Measurements from ENCODE around the gene P4HB. TPM values are rescaled to one million over a fixed set of nuclear protein-coding genes. Genes with fewer than 3 reads are reported as not detected.

Gene P4HB
- total RNA-seq, 1 donor from 2014 or later, result 203 TPM

DNA sequence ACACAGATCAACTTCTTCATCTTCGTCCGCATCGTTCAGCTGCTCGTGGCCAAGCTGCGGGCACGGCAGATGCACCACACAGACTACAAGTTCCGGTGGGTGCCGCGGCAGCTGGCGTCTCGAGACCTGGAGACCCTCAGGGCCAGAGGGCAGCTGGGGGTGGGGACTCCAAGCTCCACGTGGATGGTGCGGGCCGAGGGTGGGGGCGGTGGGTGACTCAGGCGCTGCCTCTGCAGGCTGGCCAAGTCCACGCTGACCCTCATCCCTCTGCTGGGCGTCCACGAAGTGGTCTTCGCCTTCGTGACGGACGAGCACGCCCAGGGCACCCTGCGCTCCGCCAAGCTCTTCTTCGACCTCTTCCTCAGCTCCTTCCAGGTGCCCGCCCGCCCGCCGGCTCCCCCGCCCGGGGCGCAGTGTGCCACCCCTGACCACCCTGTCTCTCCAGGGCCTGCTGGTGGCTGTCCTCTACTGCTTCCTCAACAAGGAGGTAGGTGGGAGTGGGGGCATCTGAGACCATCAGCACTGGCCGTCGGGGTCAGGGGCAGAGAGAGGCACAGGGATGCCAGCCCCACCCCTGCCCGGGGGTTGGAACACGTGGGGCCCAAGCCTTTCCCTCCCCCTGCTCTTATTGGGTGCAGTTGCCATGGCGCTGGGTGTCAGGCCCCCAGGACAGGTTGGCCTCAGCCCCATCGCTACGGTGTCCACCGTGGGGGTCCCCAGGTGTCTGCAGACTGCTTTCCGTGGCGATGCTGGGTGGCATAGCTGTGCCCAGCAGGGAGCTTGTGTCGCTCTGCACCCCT lies 47.6 kb downstream of the P4HB start:
- Mint-ChIP-seq H3K27me3 (ENCODE audit: insufficient read depth, low read depth) (peaks cover 13% of the 10 kb centered on the region), H3K4me1 (peaks cover 3% of the 10 kb centered on the region), H3K27ac (no peak overlapping the region), H3K4me3 (no peak overlapping the region), H3K36me3 (no peaks in the 10 kb centered on the region), H3K9me3 (no peaks in the 10 kb centered on the region)
- Histone ChIP-seq H3K4me1 (no peaks in the 10 kb centered on the region), H3K9me3 (ENCODE audit: low read depth) (no peaks in the 10 kb centered on the region), H3K27ac (no peak overlapping the region), H3K9ac (no peak overlapping the region), H3K27me3 (peaks cover 24% of the 10 kb centered on the region), H4K20me1 (ENCODE audit: low read depth) (no peaks in the 10 kb centered on the region), H3K36me3 (no peaks in the 10 kb centered on the region), H2AFZ (replicated peaks) (no peak overlapping the region), H3K79me2 (ENCODE audit: low read depth) (no peaks in the 10 kb centered on the region), H3K4me3 (no peak overlapping the region), H3K4me2 (no peak overlapping the region), H3F3A (ENCODE audit: low read depth) (peaks cover 4% of the 10 kb centered on the region)
- TF ChIP-seq, protein P1, sequence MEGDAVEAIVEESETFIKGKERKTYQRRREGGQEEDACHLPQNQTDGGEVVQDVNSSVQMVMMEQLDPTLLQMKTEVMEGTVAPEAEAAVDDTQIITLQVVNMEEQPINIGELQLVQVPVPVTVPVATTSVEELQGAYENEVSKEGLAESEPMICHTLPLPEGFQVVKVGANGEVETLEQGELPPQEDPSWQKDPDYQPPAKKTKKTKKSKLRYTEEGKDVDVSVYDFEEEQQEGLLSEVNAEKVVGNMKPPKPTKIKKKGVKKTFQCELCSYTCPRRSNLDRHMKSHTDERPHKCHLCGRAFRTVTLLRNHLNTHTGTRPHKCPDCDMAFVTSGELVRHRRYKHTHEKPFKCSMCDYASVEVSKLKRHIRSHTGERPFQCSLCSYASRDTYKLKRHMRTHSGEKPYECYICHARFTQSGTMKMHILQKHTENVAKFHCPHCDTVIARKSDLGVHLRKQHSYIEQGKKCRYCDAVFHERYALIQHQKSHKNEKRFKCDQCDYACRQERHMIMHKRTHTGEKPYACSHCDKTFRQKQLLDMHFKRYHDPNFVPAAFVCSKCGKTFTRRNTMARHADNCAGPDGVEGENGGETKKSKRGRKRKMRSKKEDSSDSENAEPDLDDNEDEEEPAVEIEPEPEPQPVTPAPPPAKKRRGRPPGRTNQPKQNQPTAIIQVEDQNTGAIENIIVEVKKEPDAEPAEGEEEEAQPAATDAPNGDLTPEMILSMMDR (IDR thresholded peaks at IDR 0.05), result no peak
- TF ChIP-seq EZH2 (IDR thresholded peaks at IDR 0.05), result no peak
- no peak for DNase-seq (ENCODE audit: low spot score)

DNA sequence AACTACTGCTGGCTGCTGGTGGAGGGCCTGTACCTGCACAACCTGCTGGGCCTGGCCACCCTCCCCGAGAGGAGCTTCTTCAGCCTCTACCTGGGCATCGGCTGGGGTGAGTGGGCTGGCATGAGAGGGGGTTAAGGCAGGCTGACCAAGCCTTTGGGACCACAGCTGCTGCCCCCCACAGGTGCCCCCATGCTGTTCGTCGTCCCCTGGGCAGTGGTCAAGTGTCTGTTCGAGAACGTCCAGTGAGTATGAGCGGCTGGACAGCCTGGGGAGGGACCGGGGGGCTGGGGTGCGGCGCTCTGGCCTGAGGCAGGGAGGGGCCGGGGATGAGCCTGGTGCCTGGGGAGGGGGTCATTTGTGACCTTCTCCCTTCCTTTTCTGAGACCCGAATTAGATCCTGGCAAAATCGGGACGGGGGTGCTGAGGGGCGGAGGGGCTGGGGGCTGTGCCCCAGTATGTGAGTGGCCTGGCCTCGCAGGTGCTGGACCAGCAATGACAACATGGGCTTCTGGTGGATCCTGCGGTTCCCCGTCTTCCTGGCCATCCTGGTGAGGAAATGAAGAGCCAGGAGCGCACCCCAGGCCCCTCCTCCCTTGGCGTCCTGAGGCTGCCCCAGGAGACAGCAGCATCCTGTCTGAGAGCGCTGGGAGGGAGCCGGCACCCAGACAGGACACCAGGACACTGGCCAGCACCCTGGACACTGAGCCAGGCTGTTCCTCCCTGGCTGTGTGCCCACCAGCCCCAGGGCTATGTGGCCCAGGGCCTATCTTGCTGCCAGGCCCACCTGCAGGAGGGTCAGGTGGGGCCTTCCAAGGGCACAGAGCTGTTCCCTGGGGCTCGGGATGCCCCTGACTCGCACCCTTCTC lies 48.4 kb downstream of the P4HB start:
- H2AFZ ChIP-seq (replicated peaks), result no peak overlapping the region
- no peak overlapping the region for H3K4me3 ChIP-seq
- DNase-seq (ENCODE audit: low spot score), result no peak
- peaks cover 15% of the 10 kb centered on the region for H3K27me3 Mint-ChIP-seq (ENCODE audit: insufficient read depth, low read depth)
- no peaks in the 10 kb centered on the region for H3K9me3 Mint-ChIP-seq
- peaks cover 32% of the 10 kb centered on the region for H3K27me3 ChIP-seq
- no peak overlapping the region for H3K27ac Mint-ChIP-seq
- H3K27ac ChIP-seq, result no peak overlapping the region
- H3K4me3 Mint-ChIP-seq, result no peak overlapping the region
- no peaks in the 10 kb centered on the region for H4K20me1 ChIP-seq (ENCODE audit: low read depth)
- H3K36me3 ChIP-seq, result no peaks in the 10 kb centered on the region
- H3K36me3 Mint-ChIP-seq, result no peaks in the 10 kb centered on the region
- H3F3A ChIP-seq (ENCODE audit: low read depth), result peaks cover 3% of the 10 kb centered on the region
- no peak overlapping the region for H3K9ac ChIP-seq
- no peaks in the 10 kb centered on the region for H3K4me1 ChIP-seq
- no peak overlapping the region for H3K4me2 ChIP-seq
- H3K79me2 ChIP-seq (ENCODE audit: low read depth), result no peaks in the 10 kb centered on the region
- H3K4me1 Mint-ChIP-seq, result peaks cover 3% of the 10 kb centered on the region
- no peaks in the 10 kb centered on the region for H3K9me3 ChIP-seq (ENCODE audit: low read depth)
- TF ChIP-seq EZH2 (IDR thresholded peaks at IDR 0.05) (no peak), EZH2phosphoT487 (IDR thresholded peaks at IDR 0.05) (no peak)
- TF ChIP-seq, protein P1 (IDR thresholded peaks at IDR 0.05), result no peak

DNA sequence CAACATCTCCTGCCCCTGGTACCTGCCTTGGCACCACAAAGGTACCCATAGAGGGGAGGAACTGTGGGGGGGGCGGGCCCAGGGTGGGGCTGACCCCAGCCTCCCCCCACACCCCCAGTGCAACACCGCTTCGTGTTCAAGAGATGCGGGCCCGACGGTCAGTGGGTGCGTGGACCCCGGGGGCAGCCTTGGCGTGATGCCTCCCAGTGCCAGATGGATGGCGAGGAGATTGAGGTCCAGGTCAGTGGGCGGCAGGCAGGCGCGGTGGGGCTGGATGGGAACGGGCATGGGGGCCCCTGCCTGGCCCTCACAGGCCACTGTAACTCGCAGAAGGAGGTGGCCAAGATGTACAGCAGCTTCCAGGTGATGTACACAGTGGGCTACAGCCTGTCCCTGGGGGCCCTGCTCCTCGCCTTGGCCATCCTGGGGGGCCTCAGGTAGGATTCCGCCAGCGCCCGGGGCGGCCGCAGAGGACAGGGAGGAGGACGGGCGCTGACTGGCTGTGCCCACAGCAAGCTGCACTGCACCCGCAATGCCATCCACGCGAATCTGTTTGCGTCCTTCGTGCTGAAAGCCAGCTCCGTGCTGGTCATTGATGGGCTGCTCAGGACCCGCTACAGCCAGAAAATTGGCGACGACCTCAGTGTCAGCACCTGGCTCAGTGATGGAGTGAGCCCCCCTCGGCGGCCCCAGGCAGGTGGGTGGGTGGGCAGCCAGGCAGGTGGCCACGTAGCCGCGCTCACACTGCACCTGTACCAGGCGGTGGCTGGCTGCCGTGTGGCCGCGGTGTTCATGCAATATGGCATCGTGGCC lies 49.2 kb downstream of the P4HB start:
- H3K9me3 Mint-ChIP-seq, result no peaks in the 10 kb centered on the region

More for the DNA sequence above, 49.2 kb downstream of the P4HB start:
- DNase-seq (ENCODE audit: low spot score), result no peak
- H3K9ac ChIP-seq, result no peak overlapping the region
- no peak overlapping the region for H2AFZ ChIP-seq (replicated peaks)
- H3K36me3 ChIP-seq, result no peaks in the 10 kb centered on the region
- H3K27me3 ChIP-seq, result peaks cover 40% of the 10 kb centered on the region
- no peaks in the 10 kb centered on the region for H3K4me1 ChIP-seq
- Mint-ChIP-seq H3K36me3 (no peaks in the 10 kb centered on the region), H3K4me1 (no peaks in the 10 kb centered on the region), H3K27me3 (ENCODE audit: insufficient read depth, low read depth) (peaks cover 15% of the 10 kb centered on the region), H3K27ac (no peak overlapping the region), H3K4me3 (no peak overlapping the region)
- H3K9me3 ChIP-seq (ENCODE audit: low read depth), result no peaks in the 10 kb centered on the region
- H3K27ac ChIP-seq, result no peak overlapping the region
- no peak overlapping the region for H3K4me3 ChIP-seq
- peaks cover 3% of the 10 kb centered on the region for H3F3A ChIP-seq (ENCODE audit: low read depth)
- no peaks in the 10 kb centered on the region for H4K20me1 ChIP-seq (ENCODE audit: low read depth)
- H3K79me2 ChIP-seq (ENCODE audit: low read depth), result no peaks in the 10 kb centered on the region
- TF ChIP-seq EZH2phosphoT487 (IDR thresholded peaks at IDR 0.05) (no peak), EZH2 (IDR thresholded peaks at IDR 0.05) (no peak)
- TF ChIP-seq, protein P1 (IDR thresholded peaks at IDR 0.05), result no peak
- no peak overlapping the region for H3K4me2 ChIP-seq

All from neural progenitor cell (in vitro differentiated cells).